RWPE2 (cell line): ENCODE results near the gene MRPS23.

Source experiments
- ATAC-seq: fragments of 200-7000 bp; cut with Tn5 transposase; 3 replicates; pipeline ENCODE4 v1.9.1; 2021; ENCODE audit warnings: low read depth
- DNase-seq: peaks from one replicate; pipeline ENCODE4 v3.0.0-alpha.2; 2020; ENCODE audit warnings: low spot score
- H3K27ac ChIP-seq: fragments of 450-650 bp; 2 replicates; pipeline ENCODE4 v1.5.1; 2017; ENCODE audit warnings: mild to moderate bottlenecking; ENCODE audit not compliant: poor library complexity, severe bottlenecking
- H3K27me3 ChIP-seq: fragments of 250-450 bp; sonication (Bioruptor Pico); 2 replicates; pipeline ENCODE4 v1.5.1; 2021; ENCODE audit warnings: mild to moderate bottlenecking, moderate library complexity; ENCODE audit not compliant: insufficient read depth, poor library complexity, severe bottlenecking
- H3K36me3 ChIP-seq: fragments of 250-450 bp; sonication (Bioruptor Pico); 2 replicates; pipeline ENCODE4 v1.5.1; 2020; ENCODE audit warnings: low read depth, mild to moderate bottlenecking, moderate library complexity
- H3K4me1 ChIP-seq: fragments of 250-450 bp; sonication (Bioruptor Pico); 2 replicates; pipeline ENCODE4 v1.5.1; 2021; ENCODE audit warnings: mild to moderate bottlenecking, moderate library complexity; ENCODE audit not compliant: insufficient read depth, poor library complexity, severe bottlenecking
- H3K4me3 ChIP-seq: fragments of 250-450 bp; sonication (Bioruptor Pico); 2 replicates; pipeline ENCODE4 v1.5.1; 2021; ENCODE audit warnings: mild to moderate bottlenecking, moderate library complexity; ENCODE audit not compliant: severe bottlenecking
- H3K9me3 ChIP-seq: fragments of 250-450 bp; sonication (Bioruptor Pico); 2 replicates; pipeline ENCODE4 v1.5.1; 2021; ENCODE audit warnings: mild to moderate bottlenecking, moderate library complexity; ENCODE audit not compliant: severe bottlenecking
- CTCF ChIP-seq: fragments of 450-650 bp; IDR thresholded peaks from one replicate; pipeline ENCODE4 v1.5.1; 2017; ENCODE audit warnings: mild to moderate bottlenecking, moderate library complexity; ENCODE audit not compliant: poor library complexity, severe bottlenecking

Gene MRPS23

GRCh38 chr17:57785022-57785421, 64.8 kb downstream of the MRPS23 start:
- H3K27me3 ChIP-seq, result peaks cover 9% of the 10 kb centered on the region

More at GRCh38 chr17:57785022-57785421, 64.8 kb downstream of the MRPS23 start:
- Histone ChIP-seq H3K36me3 (no peaks in the 10 kb centered on the region), H3K9me3 (no peaks in the 10 kb centered on the region), H3K4me1 (no peaks in the 10 kb centered on the region), H3K27ac (no peak overlapping the region), H3K4me3 (no peak overlapping the region)
- ATAC-seq (no peak), DNase-seq (no peak)
- no peak for TF ChIP-seq CTCF
